HCT116 (cell line): ENCODE measurements around the gene ZNF436. TPM values are rescaled to one million over a fixed set of nuclear protein-coding genes. Genes with fewer than 3 reads are reported as not detected.

Experiments
- ATAC-seq: fragments of 200-7000 bp; cut with Tn5 transposase; 2 replicates; pipeline ENCODE4 v1.9.1; 2020; ENCODE audit warnings: mild to moderate bottlenecking, moderate library complexity
- BruUV-seq: library from RNA; stranded (reverse); fragments of 400-500 nt; replicated peaks from 2 replicates; lab custom pipeline; 2021; lab: Mats Ljungman, UMichigan
- CTCF ChIA-PET: fragments of 300-600 bp; sonication (Branson Sonifier 250); formaldehyde crosslinking; loops from one replicate; lab custom pipeline; 2021; ENCODE audit warnings: antibody characterized with exemption; lab: Charles Lee
- POLR2A ChIA-PET: fragments of 300-600, 350-600 bp; sonication (Branson Sonifier 250); formaldehyde crosslinking; loops from one replicate; lab custom pipeline; 2021; ENCODE audit warnings: antibody characterized with exemption; lab: Charles Lee
- RAD21 ChIA-PET, 2 experiments: fragments of 300-600 bp; sonication (Branson Sonifier 250); formaldehyde crosslinking; loops; one replicate each; lab custom pipeline; 2023; ENCODE audit warnings: low total read pairs in 2 of 2; ENCODE audit not compliant: uncharacterized antibody in 2 of 2, unreplicated experiment in 2 of 2, low non-redundant PET in 1 of 2; lab: Charles Lee
- DNase-seq: peaks from one replicate; pipeline ENCODE4 v3.0.0-alpha.2; 2010; ENCODE audit warnings: low read depth, low spot score
- H2AFZ ChIP-seq: fragments of 200-600 bp; shearing (Covaris generic), sonication (generic); 2 replicates; pipeline ENCODE4 v1.6.1; 2017; ENCODE audit warnings: low read depth, mixed run types, mixed read lengths, antibody characterized with exemption, low read length; ENCODE audit not compliant: poor library complexity, severe bottlenecking
- H3K27ac ChIP-seq: 2 replicates; pipeline ENCODE4 v1.5.1; 2012; ENCODE audit warnings: low read depth, low read length
- H3K27me3 ChIP-seq: fragments of 200-600 bp; sonication (generic); 2 replicates; pipeline ENCODE4 v1.6.1; 2016; ENCODE audit warnings: mixed run types, low read length, mixed read lengths; ENCODE audit not compliant: insufficient read depth
- H3K36me3 ChIP-seq, 2 experiments: fragments of 200-500 bp in 1 of 2; fragments of 200-600 bp in 1 of 2; sonication (Bioruptor generic) in 1 of 2; sonication (generic) in 1 of 2; 2 replicates each; pipeline versions ENCODE4 v1.5.1 to v1.6.1; 2014 to 2016; ENCODE audit warnings: low read length in 2 of 2, inconsistent platforms in 1 of 2, mixed read lengths in 1 of 2, mixed run types in 1 of 2; ENCODE audit not compliant: insufficient read depth in 2 of 2, control insufficient read depth in 1 of 2
- H3K4me1 ChIP-seq, 2 experiments: fragments of 200-600 bp in 1 of 2; sonication (generic) in 1 of 2; 2 replicates each; pipeline versions ENCODE4 v1.5.1 to v1.6.1; 2012 to 2017; ENCODE audit warnings: low read length in 2 of 2, inconsistent platforms in 1 of 2, mild to moderate bottlenecking in 1 of 2, mixed read lengths in 1 of 2, mixed run types in 1 of 2, moderate library complexity in 1 of 2; ENCODE audit not compliant: insufficient read depth in 2 of 2, control insufficient read depth in 1 of 2
- H3K4me2 ChIP-seq: fragments of 200-600 bp; sonication (generic); 2 replicates; pipeline ENCODE4 v1.6.1; 2017; ENCODE audit warnings: mixed run types, low read length, mixed read lengths
- H3K4me3 ChIP-seq, 2 experiments: fragments of 200-600 bp in 1 of 2; sonication (generic) in 1 of 2; replicated peaks in 1 of 2; 2 replicates each; pipeline ENCODE4 v1.5.1; 2011 to 2016; ENCODE audit warnings: low read length in 2 of 2, control low read depth in 1 of 2, low read depth in 1 of 2, mild to moderate bottlenecking in 1 of 2, mixed read lengths in 1 of 2, mixed run types in 1 of 2
- H3K79me2 ChIP-seq: fragments of 200-600 bp; sonication (generic); 2 replicates; pipeline ENCODE4 v1.6.1; 2017; ENCODE audit warnings: mild to moderate bottlenecking, mixed run types, low read length, moderate library complexity, mixed read lengths; ENCODE audit not compliant: insufficient read depth
- H3K9ac ChIP-seq: fragments of 200-600 bp; sonication (generic); 2 replicates; pipeline ENCODE4 v1.6.1; 2016; ENCODE audit warnings: low read length, mixed read lengths
- H3K9me2 ChIP-seq: fragments of 200-600 bp; sonication (generic), shearing (Covaris generic); 2 replicates; pipeline ENCODE4 v1.6.1; 2017; ENCODE audit warnings: mixed run types, mild to moderate bottlenecking, moderate library complexity; ENCODE audit not compliant: insufficient read depth
- H3K9me3 ChIP-seq, 2 experiments: fragments of 200-500 bp in 1 of 2; fragments of 200-600 bp in 1 of 2; sonication (Bioruptor generic) in 1 of 2; sonication (generic) in 1 of 2; 2 replicates each; pipeline ENCODE4 v1.6.1; 2014 to 2017; ENCODE audit warnings: low read length in 2 of 2, mixed read lengths in 2 of 2, inconsistent platforms in 1 of 2, low read depth in 1 of 2, mild to moderate bottlenecking in 1 of 2, mixed run types in 1 of 2, moderate library complexity in 1 of 2; ENCODE audit not compliant: control insufficient read depth in 1 of 2, insufficient read depth in 1 of 2
- H4K20me1 ChIP-seq: fragments of 200-600 bp; sonication (generic), shearing (Covaris generic); 2 replicates; pipeline ENCODE4 v1.6.1; 2017; ENCODE audit warnings: mixed run types, mild to moderate bottlenecking, moderate library complexity; ENCODE audit not compliant: insufficient read depth
- EGR1 ChIP-seq: IDR thresholded peaks from 2 replicates; pipeline ENCODE4 v1.6.1; 2012; ENCODE audit warnings: low read depth
- RAD21 ChIP-seq: IDR thresholded peaks from 2 replicates; pipeline ENCODE4 v1.6.1; 2012; ENCODE audit warnings: low read depth, mild to moderate bottlenecking
- ZFX ChIP-seq: fragments of 450-650 bp; IDR thresholded peaks from 2 replicates; pipeline ENCODE4 v1.6.1; 2017
- ZNF274 ChIP-seq: fragments of 200-500 bp; sonication (Bioruptor generic); IDR thresholded peaks from 2 replicates; pipeline ENCODE4 v1.6.1; 2014; ENCODE audit warnings: mild to moderate bottlenecking, low read depth, low read length, inconsistent platforms
- intact Hi-C: fragments of 100-400 bp; cut with micrococcal nuclease; formaldehyde crosslinking; loops from 2 replicates; pipeline ENCODE4 v1.10.0; 2022
- total RNA-seq: library from RNA; stranded (reverse); gene quantifications from one replicate; pipeline ENCODE4 v1.2.1, GENCODE V29; 2021; ENCODE audit not compliant: unreplicated experiment
- TF ChIP-seq, protein P1 (sequence below): IDR thresholded peaks from 2 replicates; pipeline ENCODE4 v1.6.1; 2011; ENCODE audit warnings: mild to moderate bottlenecking, low read length, moderate library complexity; ENCODE audit not compliant: insufficient replicate concordance; ENCODE audit errors: extremely low read depth
- TF ChIP-seq, protein P2 (sequence below), 3 experiments: fragments of 200-600 bp in 1 of 3; sonication (generic) in 1 of 3; IDR thresholded peaks in 2 of 3; conservative IDR thresholded peaks in 1 of 3; 2 replicates each; pipeline ENCODE4 v1.5.1; 2012 to 2017; ENCODE audit warnings: low read depth in 2 of 3, low read length in 2 of 3, antibody characterized with exemption in 1 of 3, borderline replicate concordance in 1 of 3, control low read depth in 1 of 3, mild to moderate bottlenecking in 1 of 3, mixed read lengths in 1 of 3, mixed run types in 1 of 3, moderate library complexity in 1 of 3; ENCODE audit not compliant: insufficient read depth in 1 of 3

The ZNF436 gene
- total RNA-seq, 1 experiment from 2014 or later = 8.1 TPM

DNA sequence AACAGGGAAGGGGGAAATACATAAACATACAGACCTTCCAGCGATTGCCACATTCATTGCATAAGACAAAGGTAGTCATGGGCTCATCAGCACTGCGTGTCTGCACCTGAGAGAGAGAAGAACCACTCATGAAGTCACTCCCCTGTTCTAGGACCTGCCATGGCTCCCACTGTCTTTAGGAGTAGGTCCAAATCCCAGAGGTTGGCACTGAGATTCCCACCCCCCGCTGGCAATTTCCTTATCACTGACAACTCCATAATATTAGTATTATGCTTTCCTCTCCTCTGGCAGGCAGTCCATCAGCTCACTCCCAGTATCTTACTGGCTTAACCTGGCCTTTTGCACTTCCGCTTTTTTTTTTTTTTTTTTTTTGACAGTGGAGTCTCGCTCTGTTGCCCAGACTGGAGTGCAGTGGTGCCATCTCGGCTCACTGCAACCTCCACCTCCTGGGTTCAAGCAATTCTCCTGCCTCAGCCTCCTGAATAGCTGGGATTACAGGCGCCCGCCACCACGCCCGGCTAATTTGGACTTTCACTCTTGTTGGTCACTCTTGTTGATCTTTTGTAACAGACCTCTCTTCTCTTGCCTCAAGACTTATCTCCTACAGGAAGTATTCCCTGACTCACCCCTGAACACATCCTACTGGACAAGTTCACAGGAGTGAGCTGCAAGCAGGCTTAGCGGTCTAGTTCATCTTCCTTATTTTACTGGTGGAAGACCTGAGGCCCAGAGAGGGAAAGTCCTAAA lies 14.8 kb upstream of the ZNF436 start:
- DNase-seq (no peak), ATAC-seq (no peak)
- Histone ChIP-seq H3K27ac (no peak overlapping the region), H3K9ac (no peak overlapping the region), H3K36me3 (no peaks in the 10 kb centered on the region), H4K20me1 (no peaks in the 10 kb centered on the region), H3K9me2 (no peaks in the 10 kb centered on the region), H2AFZ (no peak overlapping the region), H3K79me2 (no peaks in the 10 kb centered on the region), H3K4me2 (peak overlapping the region; percentile 3; the same call in 1 of the 2 replicates), H3K9me3 (no peaks in the 10 kb centered on the region), H3K4me1 (peaks cover 3 to 17% of the 10 kb centered on the region in 2 experiments; a peak in 2 of 4 replicates), H3K4me3 (no peak overlapping the region), H3K27me3 (no peaks in the 10 kb centered on the region)
- TF ChIP-seq, protein P1, sequence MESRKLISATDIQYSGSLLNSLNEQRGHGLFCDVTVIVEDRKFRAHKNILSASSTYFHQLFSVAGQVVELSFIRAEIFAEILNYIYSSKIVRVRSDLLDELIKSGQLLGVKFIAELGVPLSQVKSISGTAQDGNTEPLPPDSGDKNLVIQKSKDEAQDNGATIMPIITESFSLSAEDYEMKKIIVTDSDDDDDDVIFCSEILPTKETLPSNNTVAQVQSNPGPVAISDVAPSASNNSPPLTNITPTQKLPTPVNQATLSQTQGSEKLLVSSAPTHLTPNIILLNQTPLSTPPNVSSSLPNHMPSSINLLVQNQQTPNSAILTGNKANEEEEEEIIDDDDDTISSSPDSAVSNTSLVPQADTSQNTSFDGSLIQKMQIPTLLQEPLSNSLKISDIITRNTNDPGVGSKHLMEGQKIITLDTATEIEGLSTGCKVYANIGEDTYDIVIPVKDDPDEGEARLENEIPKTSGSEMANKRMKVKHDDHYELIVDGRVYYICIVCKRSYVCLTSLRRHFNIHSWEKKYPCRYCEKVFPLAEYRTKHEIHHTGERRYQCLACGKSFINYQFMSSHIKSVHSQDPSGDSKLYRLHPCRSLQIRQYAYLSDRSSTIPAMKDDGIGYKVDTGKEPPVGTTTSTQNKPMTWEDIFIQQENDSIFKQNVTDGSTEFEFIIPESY = no peak
- no peak for TF ChIP-seq ZNF274
- TF ChIP-seq RAD21 = no peak
- TF ChIP-seq, protein P2, sequence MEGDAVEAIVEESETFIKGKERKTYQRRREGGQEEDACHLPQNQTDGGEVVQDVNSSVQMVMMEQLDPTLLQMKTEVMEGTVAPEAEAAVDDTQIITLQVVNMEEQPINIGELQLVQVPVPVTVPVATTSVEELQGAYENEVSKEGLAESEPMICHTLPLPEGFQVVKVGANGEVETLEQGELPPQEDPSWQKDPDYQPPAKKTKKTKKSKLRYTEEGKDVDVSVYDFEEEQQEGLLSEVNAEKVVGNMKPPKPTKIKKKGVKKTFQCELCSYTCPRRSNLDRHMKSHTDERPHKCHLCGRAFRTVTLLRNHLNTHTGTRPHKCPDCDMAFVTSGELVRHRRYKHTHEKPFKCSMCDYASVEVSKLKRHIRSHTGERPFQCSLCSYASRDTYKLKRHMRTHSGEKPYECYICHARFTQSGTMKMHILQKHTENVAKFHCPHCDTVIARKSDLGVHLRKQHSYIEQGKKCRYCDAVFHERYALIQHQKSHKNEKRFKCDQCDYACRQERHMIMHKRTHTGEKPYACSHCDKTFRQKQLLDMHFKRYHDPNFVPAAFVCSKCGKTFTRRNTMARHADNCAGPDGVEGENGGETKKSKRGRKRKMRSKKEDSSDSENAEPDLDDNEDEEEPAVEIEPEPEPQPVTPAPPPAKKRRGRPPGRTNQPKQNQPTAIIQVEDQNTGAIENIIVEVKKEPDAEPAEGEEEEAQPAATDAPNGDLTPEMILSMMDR (IDR thresholded peaks at IDR 0.05 in 2 of 3, conservative IDR thresholded peaks at IDR 0.05 in 1 of 3; ENCODE audit: borderline replicate concordance in 1 of 3, insufficient read depth in 1 of 3, low read depth in 2 of 3, low read length in 2 of 3) = no peak
- no peak for TF ChIP-seq EGR1
- no peak for TF ChIP-seq ZFX
- ChIA-PET RAD21 (no interaction called here), CTCF (no interaction called here), POLR2A (interaction anchor here (0.6 to 1.8 kb wide), 3 partner anchors 19 to 233 kb away, joined by 3 to 6 read pairs (median 3); partner anchors contain the start of gene HNRNPR)
- intact Hi-C loops = no loop called here
- BruUV-seq = no TSS peak
